Activated CD8-positive, alpha-beta memory T cell treated with anti-CD3 and anti-CD28 coated beads, Interleukin-2, amount 50 U/mL, for 48 hours (primary cell): ENCODE measurements around the gene CD3D.
"Not testable (repeated sequence)": the region's sequence is repeated elsewhere in the genome, so short reads cannot be mapped to it uniquely, and the experiment has no call there.

Experiments used
- DNase-seq: peaks from one replicate; pipeline ENCODE4 v3.0.0-alpha.2; 2020

The CD3D gene

GRCh38 chr11:118338637-118339061 is 3.9 kb downstream of the CD3D start:
- peak; percentile 89 for DNase-seq

GRCh38 chr11:118334745-118335144 is 7.8 kb downstream of the CD3D start:
- DNase-seq = no peak

GRCh38 chr11:118328745-118329144 is 13.8 kb downstream of the CD3D start:
- no peak for DNase-seq

GRCh38 chr11:118325283-118325682 is 17.2 kb downstream of the CD3D start:
- DNase-seq = no peak

GRCh38 chr11:118322721-118323120 is 19.8 kb downstream of the CD3D start:
- DNase-seq = no peak

- no peak for DNase-seq
Observed at GRCh38 chr11:118321386-118322082, 21.0 kb downstream of the CD3D start.

GRCh38 chr11:118320515-118320914 is 22.0 kb downstream of the CD3D start:
- no peak for DNase-seq

- no peak for DNase-seq
Observed at GRCh38 chr11:118319337-118319707, 23.2 kb downstream of the CD3D start.

- DNase-seq = no peak
Observed at GRCh38 chr11:118318581-118319336, 23.7 kb downstream of the CD3D start.

GRCh38 chr11:118318124-118318523 is 24.4 kb downstream of the CD3D start:
- DNase-seq = no peak

GRCh38 chr11:118314988-118315411 is 27.5 kb downstream of the CD3D start:
- DNase-seq = no peak

- no peak for DNase-seq
Observed at GRCh38 chr11:118313242-118313641, 29.3 kb downstream of the CD3D start.

- DNase-seq = no peak
Observed at GRCh38 chr11:118312328-118312727, 30.2 kb downstream of the CD3D start.

- no peak for DNase-seq
Observed at GRCh38 chr11:118311518-118311917, 31.0 kb downstream of the CD3D start.

- DNase-seq = no peak
Observed at GRCh38 chr11:118310781-118311485, 31.6 kb downstream of the CD3D start.

- no peak for DNase-seq
Observed at GRCh38 chr11:118310271-118310670, 32.2 kb downstream of the CD3D start.

- not testable (repeated sequence) for DNase-seq
Observed at GRCh38 chr11:118308995-118309528, 33.4 kb downstream of the CD3D start.

- DNase-seq = peak; percentile 64
Observed at GRCh38 chr11:118306556-118306955, 35.9 kb downstream of the CD3D start.

GRCh38 chr11:118305726-118306125 is 36.8 kb downstream of the CD3D start:
- DNase-seq = no peak

GRCh38 chr11:118304568-118305248 is 37.8 kb downstream of the CD3D start, which contains the start of gene CD3E:
Gene CD3E (plus strand): TSS chr11:118304730. CDS start chr11:118304953, 223 bp downstream.
- DNase-seq = peak; percentile 80

GRCh38 chr11:118304227-118304567 is 38.3 kb downstream of the CD3D start:
- no peak for DNase-seq

- DNase-seq = no peak
Observed at GRCh38 chr11:118301600-118302195, 40.8 kb downstream of the CD3D start.
